Psoas muscle (tissue), 8 donors: ENCODE measurements around the gene HSD17B4. TPM values are rescaled to one million over a fixed set of nuclear protein-coding genes. Genes with fewer than 3 reads are reported as not detected.

ENCODE experiments used
- ATAC-seq, 4 donors: fragments of 200-7000 bp; cut with Tn5 transposase; one replicate each; pipeline ENCODE4 v1.9.1; 2020; ENCODE audit warnings: moderate library complexity in 3 of 4, mild to moderate bottlenecking in 2 of 4
- DNase-seq, 2 donors: peaks; one replicate each; pipeline ENCODE4 v3.0.0-alpha.2; 2020
- H3K27ac ChIP-seq: fragments of 200-600 bp; one replicate; pipeline ENCODE4 v1.8.0; 2022
- H3K27me3 ChIP-seq, 3 donors: fragments of 200-600 bp in 1 of 3; one replicate each; pipeline versions ENCODE4 v1.6.1 to v1.8.0; 2013 to 2022; ENCODE audit warnings: low read length in 2 of 3, mild to moderate bottlenecking in 2 of 3, moderate library complexity in 1 of 3; ENCODE audit not compliant: insufficient read depth in 3 of 3
- H3K36me3 ChIP-seq, 2 donors: fragments of 200-600 bp in 1 of 2; one replicate each; pipeline versions ENCODE4 v1.6.1 to v1.8.0; 2013 to 2022; ENCODE audit warnings: low read depth in 1 of 2, mild to moderate bottlenecking in 1 of 2, moderate library complexity in 1 of 2; ENCODE audit not compliant: insufficient read depth in 1 of 2
- H3K4me1 ChIP-seq: fragments of 200-600 bp; one replicate; pipeline ENCODE4 v1.8.0; 2022
- H3K4me3 ChIP-seq: fragments of 200-600 bp; one replicate; pipeline ENCODE4 v1.8.0; 2022; ENCODE audit warnings: mild to moderate bottlenecking
- H3K9me3 ChIP-seq: fragments of 200-600 bp; one replicate; pipeline ENCODE4 v1.8.0; 2022
- WGBS, 3 donors: extraction: QIAGEN DNeasy Blood & Tissue Kit; methylation state at CpG; one replicate each; pipeline versions ENCODE4 v1.1.6 to v1.1.7; 2013; 5-methylcytosine and 5-hydroxymethylcytosine counted together
- intact Hi-C, 2 donors: fragments of 100-400 bp; cut with DNase I; formaldehyde crosslinking; loops; one replicate each; pipeline versions ENCODE4 v1.11.0 to v1.14.2; 2022
- polyA plus RNA-seq, 3 donors: library from polyadenylated mRNA; stranded (reverse); fragments of 200-250 nt; gene quantifications; one replicate each; pipeline ENCODE4 v1.2.3, GENCODE V29; 2013
- total RNA-seq, 4 donors: library from RNA; stranded (reverse); fragmentation: NEBNext Ultra II Directional in 2 of 4; extraction: Animal tissue kit (Norgen Biotek cat#: 25700) in 2 of 4; gene quantifications; one replicate each; pipeline versions ENCODE4 v1.2.1 to v1.2.4, GENCODE V29; 2021 to 2023
- TF ChIP-seq, protein P1 (sequence below): fragments of 200-600 bp; IDR thresholded peaks from one replicate; pipeline ENCODE4 v1.8.0; 2022; ENCODE audit warnings: antibody characterized with exemption
- donor health status: healthy with polysubstance abuse.
- donor health status: DM: no; HTN: no; CAD: no; lungs with moderate emphysema.
- donor health status: Bipolar disorder and iron deficiency.
- donor health status: healthy.
- donor health status: DM: yes; HTN: yes; CAD: no.
- donor health status: DM: no; HTN: no; CAD: no.
- donor health status: DM: no; HTN: no; CAD: no.
- donor health status: DM: yes; HTN: yes; CAD: no.

HSD17B4 gene
- total and polyA plus RNA-seq, 7 donors = 60.5 to 142 (median 66.8) TPM

GRCh38 chr5:119470105-119470763 lies 17.9 kb downstream of the HSD17B4 start:
- WGBS, 3 donors = 85 to 98% (median 88%) methylated on average over 3 of the region's 3 CpGs
- H3K27ac ChIP-seq = no peak overlapping the region
- intact Hi-C loops = no loop called here
- TF ChIP-seq, protein P1, sequence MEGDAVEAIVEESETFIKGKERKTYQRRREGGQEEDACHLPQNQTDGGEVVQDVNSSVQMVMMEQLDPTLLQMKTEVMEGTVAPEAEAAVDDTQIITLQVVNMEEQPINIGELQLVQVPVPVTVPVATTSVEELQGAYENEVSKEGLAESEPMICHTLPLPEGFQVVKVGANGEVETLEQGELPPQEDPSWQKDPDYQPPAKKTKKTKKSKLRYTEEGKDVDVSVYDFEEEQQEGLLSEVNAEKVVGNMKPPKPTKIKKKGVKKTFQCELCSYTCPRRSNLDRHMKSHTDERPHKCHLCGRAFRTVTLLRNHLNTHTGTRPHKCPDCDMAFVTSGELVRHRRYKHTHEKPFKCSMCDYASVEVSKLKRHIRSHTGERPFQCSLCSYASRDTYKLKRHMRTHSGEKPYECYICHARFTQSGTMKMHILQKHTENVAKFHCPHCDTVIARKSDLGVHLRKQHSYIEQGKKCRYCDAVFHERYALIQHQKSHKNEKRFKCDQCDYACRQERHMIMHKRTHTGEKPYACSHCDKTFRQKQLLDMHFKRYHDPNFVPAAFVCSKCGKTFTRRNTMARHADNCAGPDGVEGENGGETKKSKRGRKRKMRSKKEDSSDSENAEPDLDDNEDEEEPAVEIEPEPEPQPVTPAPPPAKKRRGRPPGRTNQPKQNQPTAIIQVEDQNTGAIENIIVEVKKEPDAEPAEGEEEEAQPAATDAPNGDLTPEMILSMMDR = no peak
- no peaks in the 10 kb centered on the region for H3K27me3 ChIP-seq
- no peak for DNase-seq
- ATAC-seq = no peak
- no peaks in the 10 kb centered on the region for H3K4me1 ChIP-seq
- H3K9me3 ChIP-seq = peaks cover 20% of the 10 kb centered on the region
- H3K36me3 ChIP-seq = peaks cover 0 to 20% of the 10 kb centered on the region in 2 donors
- no peak overlapping the region for H3K4me3 ChIP-seq

GRCh38 chr5:119470851-119471451 lies 18.7 kb downstream of the HSD17B4 start:
- Histone ChIP-seq H3K36me3 (peaks cover 0 to 27% of the 10 kb centered on the region in 2 donors), H3K4me1 (no peaks in the 10 kb centered on the region), H3K4me3 (no peak overlapping the region), H3K27me3 (no peaks in the 10 kb centered on the region), H3K27ac (no peak overlapping the region), H3K9me3 (peaks cover 20% of the 10 kb centered on the region)
- TF ChIP-seq, protein P1 = peak; percentile 33
- intact Hi-C loops = no loop called here
- no peak for DNase-seq
- 63 to 73% (median 69%) methylated on average over 3 of the region's 3 CpGs for WGBS, 3 donors
- no peak for ATAC-seq

GRCh38 chr5:119473241-119473640 lies 20.9 kb downstream of the HSD17B4 start:
- 98 to 100% (median 100%) methylated on average over 1 of the region's 1 CpG for WGBS, 3 donors
- no peak for DNase-seq
- ATAC-seq = no peak
- no peak overlapping the region for H3K27ac ChIP-seq
- H3K4me1 ChIP-seq = no peaks in the 10 kb centered on the region
- H3K27me3 ChIP-seq = no peaks in the 10 kb centered on the region
- peaks cover 2 to 50% of the 10 kb centered on the region in 2 donors for H3K36me3 ChIP-seq
- TF ChIP-seq, protein P1 = no peak
- no peak overlapping the region for H3K4me3 ChIP-seq
- intact Hi-C loops = no loop called here
- H3K9me3 ChIP-seq = peaks cover 12% of the 10 kb centered on the region

GRCh38 chr5:119476341-119476740 lies 24.0 kb downstream of the HSD17B4 start:
- no peaks in the 10 kb centered on the region for H3K4me1 ChIP-seq
- DNase-seq (no peak), ATAC-seq (no peak)
- H3K27me3 ChIP-seq = no peaks in the 10 kb centered on the region
- TF ChIP-seq, protein P1 = no peak
- no peaks in the 10 kb centered on the region for H3K9me3 ChIP-seq
- H3K36me3 ChIP-seq = peaks cover 2 to 76% of the 10 kb centered on the region in 2 donors
- no peak overlapping the region for H3K4me3 ChIP-seq
- WGBS, 3 donors = 40 to 59% (median 59%) methylated on average over 1 of the region's 1 CpG
- H3K27ac ChIP-seq = no peak overlapping the region
- intact Hi-C loops = no loop called here
